HG02885 (cell line): Measurements from ENCODE around the gene TOX2.

Experiments
- ATAC-seq: cut with Tn5 transposase; IDR thresholded peaks from one replicate; pipeline ENCODE4 v1.9.1; 2021; ENCODE audit warnings: mild to moderate bottlenecking; ENCODE audit not compliant: unreplicated experiment, poor library complexity

TOX2 gene

DNA sequence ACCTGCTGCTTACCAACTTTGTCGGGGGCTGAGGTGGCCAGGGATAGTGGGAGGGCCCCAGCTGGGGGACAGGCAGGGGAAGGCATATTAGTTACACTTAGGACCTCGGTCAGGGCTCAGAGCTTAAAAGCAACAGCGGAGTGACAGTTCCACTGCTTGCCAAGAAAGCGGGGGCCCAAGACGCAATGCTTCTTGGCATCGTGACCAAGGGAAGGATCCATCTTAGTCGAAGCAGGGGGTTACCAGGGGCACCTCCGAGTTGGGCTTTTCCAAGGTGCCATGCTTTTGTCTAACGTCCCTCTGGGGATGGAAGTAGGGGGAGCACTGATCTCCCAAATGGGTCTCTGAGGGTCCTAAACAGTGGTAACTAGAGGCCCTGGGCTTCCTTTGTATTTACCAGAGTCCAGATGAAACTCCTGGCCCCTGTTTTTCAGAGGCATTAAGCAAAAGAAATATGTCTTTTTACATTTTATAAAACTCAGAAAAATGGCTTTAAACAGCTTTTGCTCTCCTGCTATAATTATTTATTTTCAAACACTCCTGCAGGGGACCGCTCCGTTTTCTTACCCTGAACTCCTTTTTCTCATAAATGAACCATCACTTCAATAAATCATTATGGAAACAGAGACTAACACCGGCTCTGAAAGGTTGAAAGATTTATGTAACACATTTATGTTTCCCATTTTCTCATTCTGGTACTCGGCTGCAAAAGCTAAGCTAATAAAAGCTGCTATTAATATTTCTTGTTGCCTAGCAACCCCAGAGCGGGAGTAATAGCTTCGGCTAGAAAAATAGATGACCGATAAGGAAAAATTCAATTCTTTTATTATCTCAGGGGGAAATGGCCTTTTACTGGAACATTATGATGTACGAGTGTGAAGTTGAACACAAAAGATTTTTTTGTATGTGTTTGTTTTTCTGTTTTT lies 100.4 kb downstream of the TOX2 start:
- ATAC-seq, result no peak

DNA sequence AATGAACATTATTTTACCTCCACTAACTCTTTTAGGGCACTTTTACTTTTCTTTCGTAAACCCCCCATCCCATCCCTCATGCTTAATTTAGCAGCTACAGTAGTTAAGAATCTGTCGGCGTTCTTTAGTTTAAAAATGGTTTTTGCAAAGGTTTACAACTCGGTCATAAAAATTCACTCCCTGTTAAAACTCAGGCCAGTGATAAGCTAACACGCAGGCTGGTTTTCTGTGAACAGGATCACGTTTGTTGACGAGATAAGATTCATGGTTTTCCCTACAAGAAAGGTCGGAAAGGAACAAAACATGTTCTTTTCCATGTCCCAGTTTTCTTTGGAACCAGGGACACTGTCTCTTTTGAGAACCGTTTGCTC lies 101.1 kb downstream of the TOX2 start:
- ATAC-seq, result no peak

DNA sequence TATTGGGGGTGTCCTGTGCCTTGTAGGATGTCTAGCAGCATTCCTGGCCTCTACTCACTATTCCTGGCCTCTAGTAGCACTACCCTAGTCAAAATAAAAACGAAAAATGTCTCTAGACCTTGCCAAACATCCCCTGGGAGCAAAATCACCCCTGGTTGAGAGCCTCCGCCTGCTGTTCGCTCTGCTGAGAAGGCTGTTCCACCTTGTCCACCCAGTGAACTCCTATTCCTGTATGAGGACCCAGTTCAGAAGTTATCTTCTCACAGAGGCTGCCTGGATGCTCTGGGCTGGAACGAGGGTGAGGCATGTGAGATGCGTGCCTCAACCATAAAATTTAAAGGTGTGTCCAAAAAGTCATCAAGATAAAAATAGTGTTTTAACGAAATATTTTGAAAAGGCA lies 101.9 kb downstream of the TOX2 start:
- no peak for ATAC-seq

DNA sequence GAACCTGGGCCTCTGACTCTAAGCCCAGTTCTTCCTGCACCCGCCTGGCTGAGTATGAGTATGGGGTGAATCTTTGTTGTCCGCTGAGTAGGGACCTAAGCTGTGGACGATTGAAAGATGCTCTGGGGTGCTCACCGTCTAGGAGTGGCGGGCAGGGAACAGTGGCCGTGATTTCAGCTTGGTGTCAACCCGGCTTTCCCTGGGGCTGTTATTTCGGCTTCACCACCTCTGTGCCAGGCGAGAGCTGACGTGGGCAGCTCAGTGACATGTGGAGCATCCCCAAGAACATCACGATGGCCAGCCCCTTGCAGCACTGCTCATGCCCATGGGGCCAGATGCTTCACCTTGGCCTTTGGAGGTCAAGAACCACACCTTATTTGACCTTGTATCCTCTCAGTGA lies 102.6 kb downstream of the TOX2 start:
- no peak for ATAC-seq

DNA sequence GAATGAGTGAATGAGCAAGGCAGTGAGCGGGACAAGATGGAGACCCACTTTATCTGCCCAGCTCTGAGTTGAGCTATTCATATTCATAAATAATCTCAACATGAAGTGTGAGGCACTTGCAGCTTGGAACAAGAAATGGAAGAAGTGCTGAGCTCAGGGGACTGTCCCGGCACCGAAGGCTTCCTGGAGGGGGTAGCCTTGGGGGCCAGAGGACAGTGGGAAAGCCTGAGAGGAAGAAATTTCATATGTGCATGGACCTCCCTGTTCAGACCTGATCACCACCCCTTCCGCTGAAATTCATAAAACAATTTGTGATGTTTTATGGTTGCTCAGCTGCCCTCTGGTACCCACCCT lies 103.2 kb downstream of the TOX2 start:
- no peak for ATAC-seq

DNA sequence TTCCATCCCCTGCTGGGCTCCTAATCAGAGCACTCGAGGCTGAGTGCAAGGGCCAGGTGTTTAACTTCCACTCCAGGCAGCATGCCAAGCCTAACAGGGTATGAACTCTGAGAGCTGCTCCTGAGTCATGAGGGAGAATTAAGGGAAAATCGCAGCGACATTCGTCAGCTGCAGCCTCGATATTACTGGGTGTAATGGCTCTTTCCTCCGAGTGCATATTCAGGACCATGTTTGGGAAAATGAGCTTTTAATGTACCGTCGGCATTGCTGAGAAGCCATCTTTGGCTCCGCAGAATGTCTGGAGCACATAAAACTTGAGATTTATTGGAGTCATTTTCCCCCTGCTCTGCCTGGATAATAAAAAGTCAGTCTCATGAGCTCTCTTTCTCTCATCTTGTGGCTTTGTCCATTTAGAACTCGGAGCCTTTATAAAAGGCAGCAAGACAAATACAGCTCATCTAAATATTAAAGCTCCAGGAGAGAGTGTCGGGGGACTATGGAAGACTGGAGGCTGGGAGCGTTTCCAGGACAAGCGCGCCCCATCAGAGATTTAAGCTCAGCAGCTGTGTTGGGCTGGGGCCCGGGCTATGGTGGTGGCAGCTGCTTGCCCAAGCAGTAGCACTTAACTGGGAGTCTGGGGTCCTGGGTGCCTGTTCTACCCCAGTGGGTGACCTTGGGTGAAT lies 103.7 kb downstream of the TOX2 start:
- no peak for ATAC-seq

DNA sequence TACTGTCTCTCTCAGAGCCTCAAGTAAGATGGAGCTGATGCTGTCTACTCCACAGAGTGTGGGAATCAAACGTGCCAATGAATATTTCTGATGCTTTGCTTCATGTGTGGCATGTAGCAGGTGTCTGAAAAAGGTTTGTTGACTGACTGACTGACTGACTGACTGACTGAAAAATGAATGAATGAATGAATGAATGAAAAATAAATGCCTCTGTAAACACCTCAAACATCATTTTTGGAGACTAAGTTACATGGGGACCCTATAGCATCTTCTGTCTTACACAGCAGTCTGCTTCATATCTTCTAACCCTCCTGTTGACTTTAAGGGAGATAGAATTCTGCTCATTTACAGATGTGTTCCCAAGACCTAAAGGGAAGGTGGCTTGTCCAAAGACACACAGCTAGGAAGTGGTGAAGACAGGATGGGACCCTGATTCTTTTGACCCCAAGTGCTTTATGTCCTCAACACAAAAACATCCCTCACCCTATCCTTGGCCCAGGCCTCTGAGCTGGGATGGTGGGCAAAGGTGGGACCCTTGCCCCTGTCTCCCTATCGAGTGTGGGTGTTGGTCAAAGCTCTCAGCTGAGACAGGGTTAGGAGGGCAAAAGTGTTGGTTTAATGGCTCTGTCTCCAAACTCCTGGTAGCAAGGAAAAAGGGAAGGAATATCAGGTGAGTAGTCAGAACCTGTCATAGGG lies 104.4 kb downstream of the TOX2 start:
- no peak for ATAC-seq

DNA sequence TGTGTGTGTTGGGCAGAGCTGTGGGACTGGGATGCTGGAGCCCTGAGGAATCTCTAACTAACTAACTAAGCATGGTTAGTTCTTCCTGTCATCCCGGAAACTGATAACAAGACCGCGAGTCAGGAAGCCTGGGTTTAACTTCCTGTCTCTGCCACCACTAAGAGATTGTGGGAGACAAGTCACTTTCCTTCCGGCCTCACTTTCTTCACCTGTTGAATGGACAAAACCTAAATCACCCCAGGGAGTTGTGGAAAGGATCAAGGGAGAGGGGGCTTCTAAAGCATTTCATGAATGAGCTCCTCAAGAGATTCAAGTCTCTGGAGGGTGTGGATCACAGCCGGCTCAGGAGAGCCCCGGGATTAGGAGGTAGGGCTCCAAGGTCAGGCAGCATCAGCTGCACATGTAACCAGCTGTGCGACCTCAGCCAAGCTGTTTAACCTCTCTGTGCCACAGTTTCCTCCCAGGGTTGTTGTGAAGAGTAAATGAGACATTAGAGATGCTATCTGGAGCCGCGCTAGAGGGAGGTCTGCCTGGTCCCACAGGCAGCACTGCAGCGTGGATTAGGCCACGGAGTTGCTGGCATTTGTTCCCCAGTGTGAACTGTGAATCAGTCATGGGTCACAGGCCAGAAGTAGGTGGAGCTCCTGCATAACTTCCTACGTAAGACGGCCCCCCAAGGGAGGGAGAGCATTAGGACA lies 105.1 kb downstream of the TOX2 start:
- ATAC-seq, result no peak

DNA sequence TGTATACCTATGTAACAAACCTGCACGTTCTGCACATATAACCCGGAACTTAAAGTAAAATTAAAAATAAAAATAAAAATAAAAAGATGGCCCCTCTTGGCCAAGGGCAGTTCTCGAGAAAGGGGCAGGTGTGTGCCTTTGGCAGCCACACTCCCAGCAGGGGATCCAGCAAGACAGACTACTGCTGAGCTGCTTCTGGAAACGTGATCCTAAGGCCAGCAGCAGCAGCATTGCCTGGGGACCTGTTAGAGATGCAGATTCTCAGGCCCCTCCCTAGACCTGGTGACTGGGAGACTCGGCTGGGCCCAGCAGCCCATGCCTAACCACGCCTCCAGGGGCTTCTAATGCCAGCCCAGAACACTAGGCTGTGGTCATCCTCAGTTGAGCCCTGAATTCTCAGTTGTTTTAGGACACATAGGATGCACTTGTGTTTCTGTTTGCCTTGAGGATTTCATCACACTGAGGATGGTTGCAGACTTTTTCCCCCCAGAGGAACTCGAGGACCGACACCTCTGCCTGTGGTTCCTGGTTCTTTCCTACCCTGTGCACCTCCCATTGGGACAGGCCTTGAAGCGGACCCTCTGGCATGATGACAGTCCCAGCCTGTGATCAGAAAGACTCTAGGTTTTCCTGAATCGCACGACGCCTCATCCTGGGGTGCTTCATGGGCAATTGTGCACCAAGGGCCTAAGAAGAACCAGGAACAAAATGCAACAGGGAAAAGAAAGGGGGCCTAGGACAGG lies 105.9 kb downstream of the TOX2 start:
- no peak for ATAC-seq

DNA sequence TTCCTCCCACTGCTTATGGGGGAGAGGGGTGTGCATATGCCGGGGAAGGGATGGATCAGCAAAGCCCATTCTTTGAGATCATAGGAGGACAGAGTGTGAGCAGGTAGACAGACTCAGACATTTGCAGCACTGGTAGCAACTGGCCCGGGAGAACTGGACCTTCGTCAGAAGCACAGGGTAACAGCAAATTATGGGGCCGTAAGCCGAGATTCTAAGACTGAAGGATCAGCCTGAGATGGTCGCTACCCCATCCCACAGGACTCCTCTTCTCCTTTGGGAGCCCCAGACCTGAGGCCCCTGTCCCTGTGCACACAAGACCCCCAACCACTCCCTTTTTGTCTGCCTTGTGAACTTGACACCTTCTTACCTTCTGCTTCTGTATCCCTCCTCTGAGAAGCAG lies 106.5 kb downstream of the TOX2 start:
- ATAC-seq, result no peak

DNA sequence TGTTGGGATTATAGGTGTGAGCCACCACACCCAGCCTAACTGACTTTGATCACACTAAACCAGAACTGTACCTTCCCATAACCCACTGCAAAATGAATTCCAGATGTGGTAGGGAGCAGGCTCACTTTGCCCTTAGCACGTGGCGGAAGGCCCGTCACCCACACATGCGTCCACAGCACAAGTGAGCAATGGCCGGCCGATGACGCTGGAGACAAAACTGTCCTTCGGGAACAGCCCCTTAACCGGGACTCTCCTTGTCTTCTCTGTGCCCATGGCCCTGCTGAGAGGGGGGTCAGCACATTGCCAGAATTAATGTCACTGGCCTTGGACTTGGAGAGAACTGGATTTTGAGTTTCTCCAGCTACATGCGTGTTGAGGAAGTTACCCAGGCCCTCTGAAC lies 107.2 kb downstream of the TOX2 start:
- no peak for ATAC-seq

DNA sequence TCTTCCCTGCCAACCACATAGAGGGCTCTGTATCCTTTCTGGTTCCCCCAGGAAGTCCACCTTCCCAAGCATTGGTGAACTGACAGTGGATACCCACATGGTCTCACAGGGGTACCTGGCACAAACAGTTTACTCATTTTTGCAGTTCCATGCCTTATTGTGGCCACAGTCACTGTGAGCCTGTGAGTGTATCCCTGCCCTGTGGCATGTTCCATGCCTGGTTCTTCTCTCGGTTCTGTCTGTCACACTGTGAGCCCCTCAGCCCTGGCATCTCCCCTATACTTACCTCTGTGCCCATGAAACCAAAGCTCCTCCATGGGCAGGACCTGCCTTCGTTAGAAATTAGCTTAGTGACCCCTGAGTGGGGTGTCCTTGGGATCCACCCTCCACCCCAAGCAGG lies 107.8 kb downstream of the TOX2 start:
- no peak for ATAC-seq

DNA sequence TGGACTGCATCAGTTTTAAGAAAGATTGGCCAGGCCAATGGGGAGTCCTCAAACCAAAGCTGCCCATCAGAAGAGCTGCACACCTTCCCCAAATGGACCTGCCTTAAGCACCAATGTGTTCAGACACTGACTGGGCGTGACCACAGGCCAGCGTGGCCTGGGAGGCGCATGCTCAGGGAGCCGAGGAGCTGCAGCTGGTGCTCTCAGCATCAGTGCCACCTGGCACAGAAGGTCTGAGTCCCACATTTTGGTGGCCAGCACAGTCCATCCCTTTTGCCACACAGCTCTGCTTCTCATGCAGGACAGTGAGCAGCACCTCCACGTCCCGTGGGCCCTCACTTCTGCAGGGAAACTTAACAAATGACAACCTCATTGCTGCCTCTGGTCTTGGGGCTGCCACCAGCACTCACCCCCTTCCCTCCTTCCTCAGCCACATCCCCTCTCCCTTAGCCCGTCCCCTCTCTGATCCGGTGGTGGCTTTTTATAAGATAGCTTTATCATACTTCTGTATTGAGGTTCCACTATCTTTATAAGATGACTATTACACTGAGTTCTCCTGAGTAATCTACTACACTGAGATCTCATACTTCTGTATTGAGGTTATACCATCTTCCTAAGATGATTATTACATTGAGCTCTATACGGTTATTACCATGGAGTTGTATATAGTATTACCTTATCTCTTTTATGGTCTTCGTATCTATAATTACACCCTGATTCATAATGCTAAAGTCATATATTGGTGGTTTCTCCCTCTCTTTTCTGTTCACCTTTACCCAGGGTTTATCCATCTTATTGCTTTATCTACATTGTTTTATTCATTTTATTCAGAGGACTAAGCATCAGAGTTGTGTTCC lies 109.1 kb downstream of the TOX2 start:
- ATAC-seq, result no peak

DNA sequence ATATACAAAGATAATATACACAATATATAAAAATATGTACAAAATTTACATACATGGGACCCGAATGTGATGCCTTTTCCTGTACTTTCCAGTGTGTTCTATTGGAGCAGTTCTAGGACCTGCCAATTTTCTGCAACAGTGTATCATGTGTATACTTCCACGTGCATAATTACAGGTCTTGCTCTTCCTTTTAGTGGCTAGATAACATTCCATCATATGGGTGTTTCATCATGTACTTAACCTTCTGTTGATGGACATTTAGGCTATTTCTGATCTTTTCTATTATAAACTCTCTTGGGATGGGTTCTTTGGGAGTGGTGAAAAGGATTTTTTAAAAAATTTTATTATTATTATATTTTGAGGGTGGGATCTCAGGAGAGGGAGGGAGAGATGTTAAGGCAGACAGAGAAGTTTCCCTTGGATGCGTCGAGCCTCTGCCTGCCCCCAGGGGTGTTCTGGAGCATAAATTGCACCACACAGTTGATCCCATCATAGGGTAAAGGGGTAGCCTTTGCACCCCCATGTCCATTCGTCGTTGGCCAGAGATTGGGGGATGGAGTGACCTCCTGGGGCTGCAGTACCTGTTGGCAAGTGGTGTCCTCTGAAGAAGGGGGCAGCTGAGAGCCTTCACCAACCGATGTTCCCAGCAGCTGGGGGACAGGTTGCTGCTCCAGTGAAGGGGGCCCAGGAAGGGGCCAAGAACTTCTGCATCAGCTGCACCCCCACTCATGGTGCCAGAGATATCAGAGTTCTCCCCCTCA lies 110.3 kb downstream of the TOX2 start:
- no peak for ATAC-seq

DNA sequence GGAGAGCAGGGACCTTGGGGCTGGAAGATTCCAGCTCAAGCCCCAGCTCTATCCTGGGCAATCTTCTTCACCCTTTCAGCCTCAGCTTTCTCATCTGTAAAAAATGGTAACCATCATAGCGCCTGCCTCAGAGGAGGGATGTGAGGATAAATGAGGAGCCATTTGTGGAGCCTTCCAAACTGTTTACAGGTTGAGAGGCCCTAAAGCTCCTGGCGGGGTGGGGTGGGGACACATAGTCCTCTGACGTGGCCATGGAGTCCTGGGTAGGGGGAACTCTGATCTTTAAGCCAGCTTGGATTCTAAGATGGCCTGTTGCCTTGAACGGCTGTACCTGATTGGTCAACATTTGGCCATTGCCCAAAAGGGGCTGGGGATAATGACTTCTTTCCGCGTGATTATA lies 111.1 kb downstream of the TOX2 start:
- no peak for ATAC-seq

DNA sequence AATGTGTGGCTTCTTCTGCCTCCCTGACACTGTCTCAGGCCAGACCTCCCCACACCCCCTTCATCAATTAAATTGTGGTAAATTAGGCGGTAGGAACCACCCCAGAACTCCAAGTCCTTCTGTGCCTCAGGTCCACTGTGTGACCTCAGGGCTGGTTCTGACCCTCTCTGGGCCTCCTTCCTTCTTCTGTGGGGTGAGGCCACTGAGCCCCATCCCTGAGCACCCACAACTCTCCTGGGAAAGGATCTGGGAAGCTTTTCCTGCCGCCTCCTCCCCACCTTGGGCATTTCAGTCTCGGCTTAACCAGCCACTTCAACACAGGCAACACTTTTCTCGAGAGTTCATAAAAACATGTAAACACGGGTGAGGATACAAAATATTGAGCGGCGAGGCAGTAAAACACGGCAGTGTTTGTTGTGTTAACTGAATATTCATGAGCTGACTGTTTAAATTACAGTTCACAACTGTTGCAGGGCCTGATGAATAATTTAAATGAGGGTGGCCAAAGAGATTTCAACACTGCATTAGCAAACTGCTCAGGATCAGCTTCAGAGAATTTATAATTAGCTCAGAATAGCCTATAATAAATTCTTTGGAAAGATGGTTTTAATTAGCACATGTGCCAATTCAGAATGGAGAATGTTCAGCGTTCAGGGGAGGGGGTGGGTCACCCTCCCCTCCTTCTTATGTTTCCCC lies 112.1 kb downstream of the TOX2 start:
- ATAC-seq, result no peak

DNA sequence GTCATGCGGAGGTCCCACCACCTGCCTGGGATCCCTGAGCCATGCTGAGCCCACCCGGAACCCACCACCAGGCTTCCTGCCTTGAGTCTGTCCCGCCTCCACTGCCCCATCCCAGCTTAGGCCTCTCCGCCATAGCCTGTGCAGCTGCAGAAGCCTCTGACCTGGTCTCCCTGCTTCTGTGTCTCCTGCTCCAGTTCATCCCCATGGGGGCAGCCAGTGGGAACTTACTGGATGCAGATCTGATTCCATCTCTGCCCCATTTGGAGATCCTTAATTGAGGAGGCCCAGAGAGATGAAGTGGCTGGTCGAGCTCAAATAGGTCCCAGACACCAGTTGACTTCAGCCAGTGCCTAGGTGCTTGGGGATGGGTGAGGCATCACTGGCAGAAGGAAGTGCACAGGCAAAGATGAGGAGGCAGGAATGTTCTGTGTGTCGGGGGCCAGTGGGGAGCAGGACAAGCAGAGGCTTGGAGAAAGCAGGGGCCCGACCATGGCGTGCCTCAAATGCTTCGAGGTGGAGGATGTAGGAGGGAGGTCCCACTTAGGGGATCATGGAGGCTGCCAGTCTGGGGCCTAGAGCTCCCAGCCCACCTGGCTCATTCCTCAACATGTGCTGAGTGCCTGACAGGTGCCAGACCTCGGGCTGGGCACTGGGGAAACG lies 112.8 kb downstream of the TOX2 start:
- no peak for ATAC-seq
